RCC 7860 (cell line): ENCODE data around the gene GRM4.

ENCODE experiments used
- DNase-seq: peaks from one replicate; pipeline ENCODE4 v3.0.0-alpha.2; 2015; ENCODE audit warnings: low spot score
- FAIRE-seq: peaks from 2 replicates; lab custom pipeline; 2012; peaks lifted over from hg19 to GRCh38; lab: Jason Lieb, UNC

The GRM4 gene

GRCh38 chr6:34066218-34066571 lies 79.7 kb downstream of the GRM4 start:
- DNase-seq (no peak), FAIRE-seq (no peak)

- DNase-seq, result no peak
Observed at GRCh38 chr6:34065466-34066217, 80.2 kb downstream of the GRM4 start.

GRCh38 chr6:34064675-34065074 lies 81.2 kb downstream of the GRM4 start:
- FAIRE-seq (no peak), DNase-seq (no peak)

More at GRCh38 chr6:34065466-34066217, 80.2 kb downstream of the GRM4 start:
- FAIRE-seq, result no peak

DNA sequence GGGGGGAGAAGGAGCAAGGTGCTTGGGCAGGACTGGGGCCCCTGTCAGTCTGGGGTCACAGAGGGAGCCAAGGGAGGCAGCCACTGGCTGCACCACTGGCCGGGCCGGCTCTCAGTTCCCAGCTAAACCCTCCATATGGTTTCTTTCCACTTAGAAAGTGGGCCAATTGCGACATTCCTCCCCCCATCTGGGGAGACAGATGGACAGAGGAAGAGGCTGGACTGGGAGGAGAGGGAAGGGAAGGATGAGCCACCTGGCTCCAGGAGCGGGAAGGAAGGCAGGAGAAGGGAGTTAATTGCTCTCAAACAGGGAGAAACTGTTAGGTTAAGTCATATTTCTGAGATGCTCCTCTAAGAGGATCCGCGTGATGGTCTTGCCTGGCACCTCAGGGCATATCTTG lies 82.2 kb downstream of the GRM4 start:
- no peak for DNase-seq
- FAIRE-seq, result no peak

- FAIRE-seq (no peak), DNase-seq (no peak)
Observed at GRCh38 chr6:34062815-34063214, 83.1 kb downstream of the GRM4 start.

DNA sequence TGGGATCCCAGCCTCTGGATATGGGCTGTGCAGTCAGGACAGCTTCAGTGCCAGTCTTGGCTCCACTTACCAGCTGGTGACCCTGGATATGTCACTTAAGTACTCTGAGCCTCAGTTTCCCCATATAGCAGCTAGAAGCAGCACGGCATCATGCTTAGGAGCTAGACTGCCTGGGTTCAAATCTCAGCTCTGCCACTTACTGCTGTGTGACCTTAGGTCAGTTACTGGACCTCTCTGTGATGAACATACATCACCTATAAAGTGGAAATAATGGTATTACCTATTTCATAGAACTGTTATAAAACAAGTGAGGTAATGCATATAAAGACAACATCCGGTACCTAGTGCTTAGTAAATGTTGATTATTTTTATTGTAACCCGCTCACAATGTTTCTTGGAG lies 83.7 kb downstream of the GRM4 start:
- FAIRE-seq, result no peak
- no peak for DNase-seq

DNA sequence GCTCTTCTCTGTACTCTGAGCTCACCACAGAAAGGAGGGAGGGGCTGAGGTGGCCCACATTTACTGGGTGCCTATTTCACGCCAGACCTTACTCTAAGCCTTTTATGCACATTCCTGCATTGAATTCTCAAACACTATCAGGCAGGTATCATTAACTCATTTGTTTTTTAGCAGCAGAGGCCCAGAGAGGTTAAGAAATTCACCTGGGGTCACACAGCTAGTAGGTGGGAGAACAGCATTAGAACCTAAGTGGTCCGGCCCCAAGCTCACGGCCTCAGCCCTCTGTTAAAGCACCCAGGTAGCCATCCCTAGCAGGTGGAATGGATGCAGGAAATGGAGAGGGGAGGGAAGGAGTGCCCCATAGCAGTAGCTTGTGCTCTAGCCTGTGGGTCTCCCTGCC lies 84.5 kb downstream of the GRM4 start:
- no peak for FAIRE-seq

DNA sequence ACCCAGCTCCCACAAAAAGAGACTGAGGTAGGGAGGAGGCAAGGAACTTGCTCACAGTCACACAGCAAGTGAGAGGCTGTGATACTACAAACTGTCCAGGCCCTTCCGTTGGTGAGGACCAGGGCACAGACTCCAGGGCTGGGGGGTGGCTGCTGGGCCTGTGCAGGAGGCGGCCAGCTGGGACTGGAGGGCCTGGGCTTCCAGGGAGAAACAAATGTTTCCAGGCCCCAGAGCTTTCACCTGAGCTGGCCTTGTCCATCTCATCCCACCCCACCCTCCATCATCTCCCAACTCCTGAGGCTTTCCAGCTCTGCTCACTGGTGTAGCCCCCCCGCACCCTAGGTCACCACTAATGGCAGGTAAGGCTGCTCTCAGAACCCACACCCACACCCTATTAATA lies 86.0 kb downstream of the GRM4 start:
- FAIRE-seq (no peak), DNase-seq (no peak)

More for the DNA sequence above, 84.5 kb downstream of the GRM4 start:
- DNase-seq, result no peak

GRCh38 chr6:34059136-34059731 lies 86.7 kb downstream of the GRM4 start:
- no peak for DNase-seq
- no peak for FAIRE-seq

DNA sequence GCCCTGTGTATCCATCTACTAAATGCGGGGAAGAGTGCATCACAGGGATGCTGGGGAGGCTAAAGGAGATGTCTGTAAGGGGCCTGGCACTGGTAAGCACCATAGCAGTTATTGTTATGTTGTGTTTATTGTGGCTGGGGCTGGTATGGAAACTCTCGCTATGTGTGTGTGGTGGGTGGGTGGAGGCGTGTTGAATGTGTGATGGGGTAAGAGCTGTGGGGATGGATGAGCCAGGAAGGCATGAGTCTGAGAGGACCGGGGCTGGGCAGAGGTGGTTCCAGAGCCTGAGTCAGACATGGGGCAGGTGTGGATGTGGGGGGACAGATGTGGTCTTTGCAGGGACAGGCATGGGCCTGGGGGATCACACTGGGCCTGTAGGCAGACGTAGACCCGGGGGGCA lies 88.1 kb downstream of the GRM4 start:
- FAIRE-seq, result no peak
- no peak for DNase-seq

DNA sequence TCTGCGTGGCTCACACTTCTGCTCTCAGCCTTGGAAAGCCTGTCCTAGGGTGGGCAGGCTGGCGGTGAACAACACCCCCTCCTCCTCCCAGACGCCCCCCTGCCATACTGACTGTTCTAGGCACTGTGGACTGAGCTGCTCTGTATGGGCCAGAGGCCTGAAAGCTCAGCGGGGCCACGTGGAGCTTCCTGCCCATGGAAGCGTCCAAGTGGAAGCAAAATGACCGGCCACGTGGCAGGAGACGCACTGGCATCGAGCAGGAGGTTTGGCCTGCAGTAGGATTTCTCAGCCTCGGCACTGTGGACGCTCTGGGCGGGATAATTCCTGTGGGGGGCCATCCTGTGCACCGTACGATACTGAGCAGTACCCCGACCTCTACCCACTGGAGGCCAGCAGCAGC lies 88.7 kb downstream of the GRM4 start:
- DNase-seq, result no peak
- FAIRE-seq, result no peak

- FAIRE-seq (no peak), DNase-seq (no peak)
Observed at GRCh38 chr6:34056305-34057108, 89.4 kb downstream of the GRM4 start.

DNA sequence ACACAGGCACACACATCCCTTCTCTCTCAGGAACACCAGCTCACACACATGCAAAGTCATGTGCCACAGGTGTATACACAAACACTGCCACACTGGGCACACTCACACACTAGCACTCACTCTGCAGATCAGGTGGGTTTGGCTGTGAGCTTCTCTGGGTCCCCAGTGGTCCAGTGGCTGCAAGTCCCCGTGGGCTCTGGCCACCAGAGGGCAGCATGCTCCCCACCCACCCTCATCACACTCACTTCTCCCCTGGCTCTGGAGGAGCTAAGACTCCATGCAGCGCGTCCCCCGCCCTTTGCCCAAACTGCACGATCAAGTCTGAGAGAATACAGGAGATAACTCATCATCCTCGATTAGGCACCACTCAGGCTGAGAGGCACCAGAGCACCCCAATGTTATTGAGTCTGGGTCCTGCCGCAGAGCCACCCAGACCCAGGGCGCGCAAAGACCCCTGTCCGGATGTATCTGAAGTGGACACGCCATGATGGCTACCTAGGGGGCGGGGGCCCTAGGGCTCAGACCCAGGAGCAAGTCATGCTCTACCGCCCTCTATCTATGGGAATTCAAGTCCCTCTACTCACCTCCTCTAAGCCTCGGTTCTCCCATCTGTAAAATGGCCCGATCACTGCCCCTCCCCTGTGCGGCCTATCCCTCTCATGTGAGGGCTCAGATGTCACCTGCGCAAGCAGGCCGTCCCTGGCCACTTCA lies 90.5 kb downstream of the GRM4 start:
- DNase-seq, result peak; percentile 5
- FAIRE-seq, result no peak

DNA sequence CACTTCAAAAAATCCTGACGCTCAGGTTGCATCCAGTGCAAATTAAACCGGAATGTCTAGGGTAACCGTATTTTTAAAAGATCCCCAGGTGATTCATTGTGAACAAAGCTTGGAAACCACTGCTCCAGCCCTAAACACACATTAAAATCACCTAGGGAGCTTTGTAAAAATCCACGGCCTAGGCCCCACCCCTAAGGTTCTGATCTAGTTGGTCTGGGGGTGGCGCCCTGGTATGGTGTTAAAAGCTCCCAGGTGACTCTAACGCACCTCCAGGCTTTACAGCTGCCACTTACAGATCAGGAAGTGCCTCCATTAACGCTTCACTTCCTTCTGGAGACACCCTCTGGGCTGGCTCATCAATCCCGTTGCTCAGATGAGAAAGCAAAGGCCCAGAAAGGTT lies 92.2 kb downstream of the GRM4 start:
- FAIRE-seq (no peak), DNase-seq (no peak)

DNA sequence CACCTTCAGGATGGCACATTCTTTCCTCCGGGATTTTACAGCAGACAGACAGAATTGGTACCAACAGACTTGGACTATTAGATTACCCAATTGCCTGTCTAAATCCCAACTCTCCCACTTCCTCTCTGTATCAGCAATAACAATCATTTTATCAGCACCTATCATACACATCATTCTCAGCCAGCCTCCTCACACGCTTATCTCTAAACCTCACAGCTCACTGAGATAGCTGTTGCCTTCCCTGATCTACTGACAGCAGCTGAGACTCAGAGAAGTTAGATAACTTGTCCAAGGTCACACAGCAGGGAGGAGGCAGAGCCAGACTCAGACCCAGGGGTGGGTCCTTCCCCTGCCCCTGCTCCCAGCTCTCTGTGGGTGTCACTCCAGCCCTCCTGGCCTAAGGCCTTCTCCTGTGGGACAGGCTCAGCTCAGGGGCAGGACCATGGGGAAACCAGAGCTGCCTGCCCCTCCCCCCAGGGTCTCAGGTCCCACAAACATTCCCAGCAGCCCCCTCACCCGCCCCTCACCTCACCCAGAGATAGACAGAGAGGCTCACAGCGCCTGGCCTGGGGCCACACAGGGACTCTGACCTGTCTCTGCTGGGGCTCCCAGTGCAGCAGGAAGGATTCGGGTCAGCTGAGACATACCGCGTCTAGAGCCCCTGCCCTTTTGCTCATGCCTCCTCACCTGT lies 92.8 kb downstream of the GRM4 start:
- DNase-seq, result no peak
- FAIRE-seq, result no peak

DNA sequence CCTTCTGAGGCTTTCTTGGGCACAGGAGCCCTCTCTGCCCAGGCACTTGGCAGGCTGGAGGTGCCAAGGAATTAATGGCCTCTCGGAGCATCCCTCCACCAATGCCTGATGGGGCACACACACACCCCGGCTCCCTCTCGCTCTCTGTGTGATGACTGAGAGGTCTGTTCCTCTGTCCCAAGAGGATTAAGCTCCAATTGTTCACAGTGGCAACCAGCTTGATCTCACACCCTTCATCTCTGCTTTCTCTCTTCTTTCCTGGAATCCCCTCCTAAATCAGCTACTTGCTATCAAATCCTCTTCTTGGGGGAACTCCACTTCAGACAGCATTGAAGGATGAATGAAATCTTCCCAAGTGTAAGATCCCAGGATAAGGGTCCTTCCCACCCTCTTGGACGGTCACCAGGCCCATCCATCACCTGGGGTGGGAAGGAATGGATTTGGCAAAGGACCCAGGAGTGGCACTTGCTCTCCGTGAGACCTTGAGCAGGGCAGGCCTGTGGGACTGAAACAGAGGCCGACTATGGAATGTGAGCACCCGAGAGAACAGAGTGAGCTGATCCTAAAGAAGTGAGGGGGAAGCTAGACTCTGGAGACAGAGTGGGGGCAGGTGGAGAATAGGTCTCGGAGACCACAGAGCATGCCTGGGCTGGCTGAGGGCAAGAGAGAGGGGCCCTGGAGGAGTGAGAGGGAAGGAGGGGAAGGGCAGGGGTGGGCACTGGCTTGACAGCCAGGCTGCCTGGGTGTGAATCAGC lies 93.6 kb downstream of the GRM4 start:
- FAIRE-seq, result no peak

DNA sequence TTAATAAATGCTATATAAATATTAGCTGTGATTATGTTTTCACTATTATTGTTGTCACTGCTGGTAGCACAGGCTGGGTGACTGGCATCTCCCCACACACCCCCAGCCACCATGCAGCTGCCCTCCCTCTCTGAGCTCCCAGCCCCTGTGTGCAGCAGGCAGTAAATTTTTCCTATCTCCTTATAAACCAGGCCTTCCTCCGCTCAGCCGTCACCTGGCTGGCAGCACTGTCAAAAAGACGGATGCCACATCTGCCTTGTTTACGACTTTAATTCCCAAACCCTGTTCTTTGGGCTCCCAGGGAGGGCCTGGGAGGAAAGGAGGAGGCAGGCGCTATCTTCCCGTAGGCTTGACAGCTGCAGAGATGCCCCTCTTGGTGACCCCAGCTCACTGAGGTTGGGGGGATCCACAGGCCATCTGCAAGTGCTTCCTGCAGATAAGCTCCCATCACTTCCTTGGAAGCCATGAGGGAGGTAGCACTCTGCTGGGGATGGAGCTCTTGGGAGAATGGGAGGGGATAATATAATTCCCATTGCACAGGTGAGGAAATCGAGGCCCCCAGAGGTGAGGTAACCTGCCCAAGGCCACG lies 94.5 kb downstream of the GRM4 start:
- DNase-seq, result no peak
- no peak for FAIRE-seq

More for the DNA sequence above, 93.6 kb downstream of the GRM4 start:
- DNase-seq, result no peak

- FAIRE-seq (no peak), DNase-seq (no peak)
Observed at GRCh38 chr6:34050691-34051090, 95.2 kb downstream of the GRM4 start.
